Raji (cell line): ENCODE results near the gene SLC15A3.

Experiments
- POLR2A ChIP-seq: IDR thresholded peaks from 2 replicates; pipeline ENCODE4 v1.6.1; 2011; ENCODE audit warnings: low read depth, low read length, control low read depth; ENCODE audit not compliant: insufficient read depth

Gene SLC15A3

GRCh38 chr11:60942219-60942618 is 9.8 kb downstream of the SLC15A3 start:
- TF ChIP-seq POLR2A: no peak

DNA sequence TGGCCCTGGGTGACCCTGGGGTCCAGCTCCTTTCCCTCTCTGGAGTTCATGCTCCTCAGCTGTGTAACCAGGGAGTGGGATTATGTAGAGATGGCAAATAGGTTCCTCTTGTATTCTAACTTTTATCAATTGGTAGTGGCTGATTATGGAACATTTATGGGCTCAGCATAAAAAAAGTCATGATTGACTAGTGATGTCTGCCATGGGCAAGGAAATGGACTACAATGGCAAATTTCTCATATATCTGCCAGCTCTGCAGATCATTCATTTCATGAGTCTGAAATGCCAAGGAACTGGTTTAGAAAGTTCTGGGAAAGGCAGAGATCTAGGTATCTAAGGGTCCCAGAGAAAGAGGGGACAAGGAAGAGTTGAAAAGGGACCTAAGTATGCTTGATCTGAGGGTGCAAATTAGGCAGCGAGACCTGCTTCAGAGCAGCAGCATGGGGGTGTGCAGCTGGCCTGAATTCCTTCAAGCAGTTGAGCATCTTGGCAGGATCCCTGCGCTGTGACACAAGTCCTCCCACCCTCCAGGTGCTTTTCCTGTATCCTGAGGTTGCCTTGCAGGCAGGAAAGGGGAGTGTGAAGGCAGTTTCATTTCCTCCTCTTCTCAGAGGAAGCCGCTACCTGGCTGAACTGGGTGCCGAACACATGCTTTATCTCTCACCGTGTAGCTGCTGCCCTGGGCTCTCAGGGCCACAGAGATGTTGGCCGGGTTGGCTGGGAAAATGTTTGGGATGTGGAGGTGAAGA is 10.4 kb downstream of the SLC15A3 start:
- no peak for TF ChIP-seq POLR2A

- TF ChIP-seq POLR2A: no peak
Measured at GRCh38 chr11:60939855-60940254, 12.1 kb downstream of the SLC15A3 start.

DNA sequence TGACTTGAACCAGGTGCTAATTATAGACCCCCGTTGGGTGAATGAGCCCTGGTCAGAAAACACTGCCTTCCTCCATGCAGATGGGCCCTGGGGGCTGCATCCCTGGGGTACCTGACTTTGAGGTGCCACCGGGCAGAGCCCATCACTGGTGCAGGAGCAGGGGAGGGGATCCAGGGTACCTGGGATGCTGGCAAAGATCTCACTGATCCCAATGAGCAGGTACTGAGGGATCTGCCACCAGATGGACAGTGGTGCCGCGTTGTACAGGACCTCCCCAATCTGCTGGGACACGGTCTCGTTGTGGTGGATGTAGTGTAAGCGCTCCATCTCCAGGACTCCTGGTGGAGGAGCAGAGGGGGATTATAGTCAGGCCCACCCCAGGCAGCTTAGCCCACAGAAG is 12.7 kb downstream of the SLC15A3 start:
- no peak for TF ChIP-seq POLR2A

DNA sequence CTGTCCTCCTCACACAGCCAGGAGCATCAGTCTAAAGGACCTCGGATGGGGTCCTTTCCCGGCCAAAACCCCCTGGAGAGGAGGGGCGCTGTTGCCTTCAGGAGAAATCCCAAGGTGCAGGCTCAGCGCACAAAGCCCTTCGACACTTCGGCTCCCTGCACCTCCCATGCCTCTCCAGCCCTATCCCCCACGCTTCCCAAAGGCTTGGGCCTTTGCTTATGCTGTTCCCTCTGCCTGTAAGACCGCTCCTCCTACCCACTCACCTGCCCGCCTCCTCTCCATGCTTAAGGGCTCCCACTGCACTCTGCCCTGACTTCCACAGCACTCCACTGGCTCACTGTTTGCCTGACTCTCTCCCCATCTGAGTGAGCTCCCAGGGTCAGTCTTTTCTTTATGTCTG is 13.5 kb downstream of the SLC15A3 start:
- TF ChIP-seq POLR2A: no peak

DNA sequence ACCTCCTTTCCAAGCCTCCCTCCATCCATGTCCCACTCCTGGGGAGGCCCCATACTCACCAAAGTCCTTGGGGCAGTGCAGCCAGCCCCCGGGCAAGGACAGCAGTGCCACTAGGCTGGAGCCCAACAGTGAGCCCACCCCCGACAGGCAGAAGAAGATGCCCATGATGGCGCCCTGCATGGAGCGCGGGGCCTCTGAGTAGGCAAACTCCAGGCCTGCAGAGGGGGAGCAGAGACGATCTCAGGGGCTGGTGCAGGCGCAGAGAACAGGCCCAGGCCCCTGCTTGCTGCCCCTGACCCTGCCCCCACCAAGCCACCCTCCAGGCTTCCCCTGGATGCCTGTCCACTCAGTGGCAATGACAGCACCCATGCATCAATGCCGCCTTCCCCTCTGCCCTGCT is 14.2 kb downstream of the SLC15A3 start:
- TF ChIP-seq POLR2A: no peak

GRCh38 chr11:60937144-60937527 is 14.8 kb downstream of the SLC15A3 start:
- no peak for TF ChIP-seq POLR2A

- no peak for TF ChIP-seq POLR2A
Measured at GRCh38 chr11:60936467-60937143, 15.4 kb downstream of the SLC15A3 start.

DNA sequence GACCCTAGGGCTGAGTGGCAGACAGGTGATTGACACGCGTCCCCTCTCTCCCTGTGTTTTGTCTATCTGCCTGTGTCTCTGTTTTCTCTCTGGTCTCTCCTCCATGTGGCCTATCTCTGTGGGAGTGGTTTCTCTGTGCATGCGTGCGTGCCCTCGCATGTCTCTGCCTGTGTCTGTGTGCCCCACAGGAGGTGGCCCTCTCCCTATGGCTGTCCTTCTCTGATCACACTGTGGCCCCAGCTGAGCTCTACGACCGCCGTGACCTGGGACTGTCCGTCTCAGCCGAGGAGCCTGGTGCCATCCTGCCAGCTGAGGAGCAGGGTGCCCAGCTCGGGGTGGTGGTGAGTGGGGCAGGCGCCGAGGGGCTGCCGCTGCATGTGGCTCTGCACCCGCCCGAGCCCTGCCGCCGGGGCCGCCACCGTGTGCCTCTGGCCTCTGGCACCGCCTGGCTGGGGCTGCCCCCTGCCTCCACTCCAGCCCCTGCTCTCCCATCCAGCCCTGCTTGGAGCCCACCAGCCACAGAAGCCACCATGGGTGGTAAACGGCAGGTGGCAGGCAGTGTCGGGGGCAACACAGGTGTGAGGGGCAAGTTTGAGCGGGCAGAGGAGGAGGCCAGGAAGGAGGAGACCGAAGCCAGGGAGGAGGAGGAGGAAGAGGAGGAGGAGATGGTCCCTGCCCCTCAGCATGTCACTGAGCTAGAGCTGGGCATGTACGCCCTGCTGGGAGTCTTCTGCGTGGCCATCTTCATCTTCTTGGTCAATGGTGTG is 16.1 kb downstream of the SLC15A3 start:
- TF ChIP-seq POLR2A: no peak

DNA sequence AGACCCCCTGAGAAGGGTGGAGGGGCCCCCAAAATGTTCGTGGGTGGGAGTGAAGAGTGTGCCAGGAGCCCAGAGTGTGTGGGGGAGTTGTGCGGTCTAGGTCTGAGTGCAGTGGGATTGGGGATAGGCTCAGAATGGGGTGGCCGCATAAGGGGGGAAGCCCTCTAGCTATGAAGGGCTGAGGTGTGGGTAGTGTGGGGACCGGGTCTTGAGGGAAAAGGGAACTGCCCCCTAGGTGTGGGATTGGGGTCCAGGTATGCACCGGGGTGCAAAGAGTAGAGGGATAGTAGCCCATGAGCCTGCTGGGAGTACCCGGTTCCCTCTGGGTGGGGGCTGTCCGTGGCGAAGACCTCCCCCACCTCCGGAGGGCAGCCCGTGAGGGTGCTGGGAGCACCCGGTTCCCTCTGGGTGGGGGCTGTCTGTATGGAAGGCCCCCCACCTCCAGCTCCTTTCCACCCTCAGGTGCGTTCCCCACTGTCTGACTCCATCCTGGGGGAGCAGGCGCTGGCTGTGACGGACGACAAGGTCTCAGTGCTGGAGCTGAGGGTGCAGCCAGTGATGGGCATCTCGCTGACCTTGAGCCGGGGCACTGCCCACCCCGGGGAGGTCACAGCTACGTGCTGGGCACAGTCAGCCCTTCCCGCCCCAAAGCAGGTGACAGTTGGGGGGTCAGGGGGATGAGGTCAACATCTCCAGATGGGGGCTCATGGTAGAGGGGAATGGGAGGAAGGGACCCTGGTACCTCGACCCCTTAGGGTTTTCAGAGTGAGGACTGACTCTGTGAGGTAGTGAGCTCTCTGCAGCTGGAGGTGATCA is 17.0 kb downstream of the SLC15A3 start:
- TF ChIP-seq POLR2A: no peak

- no peak for TF ChIP-seq POLR2A
Measured at GRCh38 chr11:60934124-60934789, 17.7 kb downstream of the SLC15A3 start.

GRCh38 chr11:60933416-60934123 is 18.4 kb downstream of the SLC15A3 start:
- TF ChIP-seq POLR2A: no peak

GRCh38 chr11:60932605-60933356 is 19.2 kb downstream of the SLC15A3 start:
- peak; percentile 60 for TF ChIP-seq POLR2A
